ENCODE results near the gene SPDL1. TPM values are rescaled to one million over a fixed set of nuclear protein-coding genes. Genes with fewer than 3 reads are reported as not detected.

SPDL1 gene
- total RNA-seq, 4 donors from 2014 or later: 1.5 to 30.2 (median 14.9) TPM

DNA sequence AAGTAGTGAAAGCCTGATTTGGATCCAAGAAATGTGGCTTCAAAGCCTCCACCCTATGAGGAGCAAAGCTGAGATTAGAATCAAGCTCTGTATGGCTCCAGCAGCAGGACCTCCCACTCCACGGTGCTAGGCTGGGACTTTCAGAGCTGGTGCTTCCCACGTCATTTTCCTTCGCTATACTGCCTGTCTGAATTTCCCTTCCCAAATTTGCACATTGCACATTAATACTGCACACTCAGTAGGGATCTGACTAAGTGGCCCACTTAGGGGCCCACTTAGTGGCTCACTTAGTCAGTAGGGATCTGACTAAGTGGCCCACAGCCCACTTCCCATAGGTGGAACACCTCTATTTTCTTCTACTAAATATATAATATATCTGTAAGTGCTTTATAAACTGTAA is 14.1 kb upstream of the SPDL1 start:
- no peaks in the 10 kb centered on the region for H3K27me3 ChIP-seq
- H3K36me3 ChIP-seq: no peaks in the 10 kb centered on the region
- no peaks in the 10 kb centered on the region for H3K9me3 ChIP-seq
- no peak overlapping the region for H3K27ac ChIP-seq
- intact Hi-C loops (cut with DNase I; ENCODE audit: low total_unique reads): no loop called here
- TF ChIP-seq POLR2A (IDR thresholded peaks at IDR 0.05): no peak
- TF ChIP-seq CTCF (IDR thresholded peaks at IDR 0.05): no peak
- H3K4me1 ChIP-seq: no peaks in the 10 kb centered on the region
- no peak for DNase-seq
- no peak overlapping the region for H3K4me3 ChIP-seq

DNA sequence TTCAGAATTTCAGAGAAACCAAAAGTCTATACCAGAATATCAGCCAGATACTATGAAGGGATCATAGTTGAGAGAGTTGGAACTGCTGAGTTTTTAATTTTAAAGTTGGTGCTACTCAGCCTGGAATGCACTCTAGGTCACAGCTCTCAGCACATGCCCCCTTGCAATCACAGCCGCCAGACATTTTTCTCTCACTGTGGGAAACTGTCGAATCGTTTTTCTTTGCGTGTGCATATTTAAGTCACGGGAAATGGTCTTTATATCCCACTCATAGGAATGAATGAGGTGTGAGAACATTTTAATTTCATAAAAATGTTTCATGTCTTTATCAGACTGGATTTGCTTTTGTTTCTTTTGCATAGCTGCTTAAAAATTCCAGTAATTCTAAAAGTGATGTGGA is 12.2 kb upstream of the SPDL1 start:
- intact Hi-C loops (cut with DNase I; ENCODE audit: low total_unique reads): no loop called here
- H3K27me3 ChIP-seq: no peaks in the 10 kb centered on the region
- H3K4me3 ChIP-seq: no peak overlapping the region
- H3K4me1 ChIP-seq: no peaks in the 10 kb centered on the region
- H3K9me3 ChIP-seq: no peaks in the 10 kb centered on the region
- H3K27ac ChIP-seq: no peak overlapping the region
- DNase-seq: no peak
- TF ChIP-seq CTCF (IDR thresholded peaks at IDR 0.05) (no peak), POLR2A (IDR thresholded peaks at IDR 0.05) (no peak)
- no peaks in the 10 kb centered on the region for H3K36me3 ChIP-seq

DNA sequence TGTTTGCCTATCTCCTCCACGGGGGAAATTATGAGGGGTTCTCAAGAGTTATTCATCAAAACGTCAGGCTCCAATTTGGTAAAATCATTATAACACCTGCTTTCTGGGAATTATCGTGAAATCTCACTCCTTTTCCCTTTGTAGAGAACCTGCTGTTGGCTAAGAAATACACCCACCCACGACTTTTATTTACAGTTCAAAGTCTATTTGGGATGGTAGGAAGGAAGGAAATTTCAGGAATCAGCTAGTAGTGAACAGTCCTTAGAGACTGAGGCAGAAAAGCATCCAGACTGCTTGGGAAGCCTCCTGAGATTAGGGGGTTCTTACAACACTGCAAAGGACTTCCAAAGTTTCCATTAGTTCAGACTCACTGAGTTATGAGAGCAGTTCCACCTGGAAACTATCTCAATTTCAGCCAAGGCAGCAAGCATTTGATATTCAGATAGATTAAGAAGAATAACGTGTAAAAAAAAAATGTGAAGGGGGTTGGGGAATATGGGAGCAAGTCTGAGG is 9.4 kb upstream of the SPDL1 start:
- intact Hi-C loops (cut with DNase I; ENCODE audit: low total_unique reads): no loop called here
- H3K4me3 ChIP-seq: no peak overlapping the region
- no peak overlapping the region for H3K27ac ChIP-seq
- H3K36me3 ChIP-seq: no peaks in the 10 kb centered on the region
- peaks cover 0 to 3% of the 10 kb centered on the region in 2 donors for H3K4me1 ChIP-seq
- TF ChIP-seq CTCF (IDR thresholded peaks at IDR 0.05) (no peak), POLR2A (IDR thresholded peaks at IDR 0.05) (no peak)
- H3K9me3 ChIP-seq: no peaks in the 10 kb centered on the region
- H3K27me3 ChIP-seq: no peaks in the 10 kb centered on the region
- no peak for DNase-seq

DNA sequence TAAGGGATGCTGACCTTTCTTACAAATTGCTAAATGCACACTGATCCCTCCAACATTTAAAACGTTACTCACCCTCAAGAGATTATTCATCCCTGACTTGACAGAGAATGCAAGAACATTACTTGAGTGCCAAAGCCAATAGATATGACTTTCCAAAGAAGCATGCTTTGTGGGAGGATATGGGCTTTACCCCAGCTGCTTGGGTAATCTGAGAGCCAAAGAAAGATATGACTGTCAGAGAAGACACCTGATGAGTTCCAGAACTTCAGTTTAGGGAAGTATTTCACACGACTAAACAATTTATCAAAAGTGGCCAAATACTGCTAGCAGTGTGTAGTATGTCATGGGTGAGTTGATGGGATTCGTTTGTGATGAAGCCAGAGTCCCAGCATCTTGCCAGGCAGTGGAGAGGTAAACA is 7.4 kb upstream of the SPDL1 start:
- Histone ChIP-seq H3K4me1 (peaks cover 0 to 3% of the 10 kb centered on the region in 2 donors), H3K36me3 (no peaks in the 10 kb centered on the region), H3K27me3 (no peaks in the 10 kb centered on the region), H3K27ac (peak overlapping the region in 1 of 2 donors; percentile 46), H3K4me3 (no peak overlapping the region), H3K9me3 (no peaks in the 10 kb centered on the region)
- intact Hi-C loops (cut with DNase I; ENCODE audit: low total_unique reads): no loop called here
- no peak for TF ChIP-seq POLR2A (IDR thresholded peaks at IDR 0.05)
- no peak for TF ChIP-seq CTCF (IDR thresholded peaks at IDR 0.05)
- peak; percentile 55 to 56 for DNase-seq

GRCh38 chr5:169577951-169578350 is 5.6 kb upstream of the SPDL1 start:
- Histone ChIP-seq H3K27me3 (no peaks in the 10 kb centered on the region), H3K9me3 (no peaks in the 10 kb centered on the region), H3K4me3 (no peak overlapping the region), H3K4me1 (peaks cover 0 to 3% of the 10 kb centered on the region in 2 donors), H3K27ac (no peak overlapping the region), H3K36me3 (no peaks in the 10 kb centered on the region)
- DNase-seq: no peak
- no peak for TF ChIP-seq POLR2A (IDR thresholded peaks at IDR 0.05)
- peak in 2 of 4 experiments; percentile 16 to 29 for TF ChIP-seq CTCF (IDR thresholded peaks at IDR 0.05)
- intact Hi-C loops (cut with DNase I; ENCODE audit: low total_unique reads): no loop called here
